SK-N-SH (cell line): ENCODE results near the gene ELOVL3. TPM values are rescaled to one million over a fixed set of nuclear protein-coding genes. Genes with fewer than 3 reads are reported as not detected.

Experiments used
- CTCF ChIA-PET: fragments of 300-600, 350-600 bp; formaldehyde crosslinking; extraction: SDS; loops from one replicate; lab custom pipeline; 2021; lab: Yijun Ruan, JAX
- POLR2A ChIA-PET: fragments of 350-600 bp; sonication (Branson Sonifier 250); formaldehyde crosslinking; extraction: SDS; loops from one replicate; lab custom pipeline; 2020; ENCODE audit warnings: antibody characterized with exemption, inconsistent platforms; lab: Yijun Ruan, JAX
- DNase-seq: peaks from one replicate; pipeline ENCODE4 v3.0.0; 2012
- H2AFZ ChIP-seq: fragments of 200-600 bp; sonication (generic); 2 replicates; pipeline ENCODE4 v1.8.1; 2016; ENCODE audit warnings: antibody characterized with exemption, mild to moderate bottlenecking, low read depth
- H3F3A ChIP-seq: fragments of 200-600 bp; sonication (generic); replicated peaks from 2 replicates; pipeline ENCODE3; 2016; ENCODE audit warnings: antibody characterized with exemption, mild to moderate bottlenecking; ENCODE audit not compliant: insufficient read depth
- H3K27ac ChIP-seq, 2 experiments: fragments of 200-500 bp in 1 of 2; fragments of 200-600 bp in 1 of 2; sonication (Bioruptor generic) in 1 of 2; sonication (generic), shearing (Covaris generic) in 1 of 2; 2 replicates each; pipeline versions ENCODE4 v1.5.1 to v1.6.1; 2014 to 2016; ENCODE audit warnings: low read depth in 2 of 2, inconsistent platforms in 1 of 2, low read length in 1 of 2, mild to moderate bottlenecking in 1 of 2, mixed read lengths in 1 of 2
- H3K27me3 ChIP-seq: fragments of 200-600 bp; sonication (generic), shearing (Covaris generic); 2 replicates; pipeline ENCODE4 v1.6.1; 2016; ENCODE audit warnings: mixed run types; ENCODE audit not compliant: insufficient read depth
- H3K36me3 ChIP-seq, 2 experiments: fragments of 200-500 bp in 1 of 2; fragments of 200-600 bp in 1 of 2; sonication (Bioruptor generic) in 1 of 2; sonication (generic) in 1 of 2; replicated peaks in 1 of 2; 2 replicates each; pipeline versions ENCODE3 to v1.5.1; 2014 to 2016; ENCODE audit warnings: low read length in 1 of 2, mild to moderate bottlenecking in 1 of 2; ENCODE audit not compliant: insufficient read depth in 2 of 2, control insufficient read depth in 1 of 2
- H3K4me1 ChIP-seq, 2 experiments: fragments of 200-500 bp in 1 of 2; fragments of 200-600 bp in 1 of 2; sonication (Bioruptor generic) in 1 of 2; sonication (generic), shearing (Covaris generic) in 1 of 2; 2 replicates each; pipeline versions ENCODE4 v1.5.1 to v1.6.1; 2014 to 2016; ENCODE audit warnings: low read depth in 1 of 2, low read length in 1 of 2, mixed run types in 1 of 2; ENCODE audit not compliant: insufficient read depth in 2 of 2, control insufficient read depth in 1 of 2
- H3K4me2 ChIP-seq: fragments of 200-600 bp; sonication (generic), shearing (Covaris generic); 2 replicates; pipeline ENCODE4 v1.6.1; 2017; ENCODE audit warnings: mixed run types
- H3K4me3 ChIP-seq, 2 experiments: fragments of 200-500 bp in 1 of 2; fragments of 200-600 bp in 1 of 2; sonication (Bioruptor generic) in 1 of 2; sonication (generic), shearing (Covaris generic) in 1 of 2; 2 replicates each; pipeline versions ENCODE4 v1.5.1 to v1.8.1; 2014 to 2016; ENCODE audit warnings: low read depth in 2 of 2, inconsistent platforms in 1 of 2, low read length in 1 of 2, mild to moderate bottlenecking in 1 of 2, mixed read lengths in 1 of 2, moderate library complexity in 1 of 2
- H3K79me2 ChIP-seq: fragments of 200-600 bp; sonication (generic); 2 replicates; pipeline ENCODE4 v1.8.1; 2017; ENCODE audit warnings: mild to moderate bottlenecking; ENCODE audit not compliant: insufficient read depth
- H3K9ac ChIP-seq: fragments of 200-600 bp; sonication (generic); 2 replicates; pipeline ENCODE4 v1.6.1; 2017; ENCODE audit warnings: mixed run types
- H3K9me2 ChIP-seq: fragments of 200-600 bp; sonication (generic); 2 replicates; pipeline ENCODE4 v1.6.1; 2017; ENCODE audit warnings: mixed run types
- H3K9me3 ChIP-seq: fragments of 200-600 bp; sonication (generic); 2 replicates; pipeline ENCODE4 v1.6.1; 2017; ENCODE audit warnings: mixed run types, mild to moderate bottlenecking, moderate library complexity
- H4K20me1 ChIP-seq: fragments of 200-600 bp; sonication (generic); 2 replicates; pipeline ENCODE4 v1.6.1; 2017; ENCODE audit warnings: mild to moderate bottlenecking, mixed run types; ENCODE audit not compliant: insufficient read depth
- NFIC ChIP-seq: IDR thresholded peaks from 2 replicates; pipeline ENCODE4 v1.4.0; 2012; ENCODE audit warnings: borderline replicate concordance
- POLR2AphosphoS5 ChIP-seq: IDR thresholded peaks from 2 replicates; pipeline ENCODE4 v1.6.1; 2012; ENCODE audit warnings: low read depth, low read length
- SMC3 ChIP-seq: IDR thresholded peaks from 2 replicates; pipeline ENCODE4 v1.6.1; 2012; ENCODE audit warnings: low read depth, low read length, improper control_type of control experiment
- TEAD4 ChIP-seq: IDR thresholded peaks from 2 replicates; pipeline ENCODE4 v1.4.0; 2012; ENCODE audit warnings: mild to moderate bottlenecking, borderline replicate concordance; ENCODE audit not compliant: insufficient read depth
- YY1 ChIP-seq: IDR thresholded peaks from 2 replicates; pipeline ENCODE4 v1.4.0; 2012; ENCODE audit warnings: low read depth, mild to moderate bottlenecking
- ZBTB33 ChIP-seq: IDR thresholded peaks from 2 replicates; pipeline ENCODE4 v1.4.0; 2012; ENCODE audit warnings: low read depth, borderline replicate concordance
- WGBS: methylation state at CpG from one replicate; pipeline ENCODE4 v1.1.6; 2017; ENCODE audit warnings: low lambda C conversion rate; 5-methylcytosine and 5-hydroxymethylcytosine counted together
- polyA plus RNA-seq, 3 experiments: library from polyadenylated mRNA; depleted of rRNA; stranded (reverse); fragments of >200 nt; gene quantifications; 2 replicates each; pipeline ENCODE4 v1.2.3, GENCODE V29; 2012
- TF ChIP-seq, protein P1 (sequence below): IDR thresholded peaks from 2 replicates; pipeline ENCODE4 v1.6.1; 2012; ENCODE audit warnings: mild to moderate bottlenecking, low read depth, low read length, moderate library complexity

Gene ELOVL3
- polyA plus RNA-seq, 1 of the 3 experiments (the other 2 are of a cell fraction), result 0.25 TPM

DNA sequence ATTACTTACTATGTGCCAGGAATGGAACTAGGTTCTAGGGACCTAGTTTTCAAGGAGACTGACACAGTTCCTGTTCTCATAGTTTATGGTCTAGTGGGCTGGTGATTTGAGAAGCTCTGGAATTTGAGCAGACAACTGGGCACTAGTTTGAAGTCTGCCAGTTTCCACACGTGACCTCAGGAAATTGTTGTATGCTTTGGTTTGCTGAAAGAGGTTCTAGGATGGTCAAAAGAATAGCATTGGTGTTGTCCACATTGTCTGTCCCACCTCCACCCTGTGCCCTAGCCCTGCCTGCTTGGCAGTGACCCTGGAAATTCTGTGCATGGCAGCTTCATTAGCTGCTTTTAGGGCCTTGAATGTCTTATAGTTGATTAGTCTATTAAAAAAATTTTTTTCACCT, 48.0 kb downstream of the ELOVL3 start:
- Histone ChIP-seq H3K4me2 (no peak overlapping the region), H3K27me3 (no peaks in the 10 kb centered on the region), H3K4me3 (no peak overlapping the region), H3K9me2 (no peaks in the 10 kb centered on the region), H3K9me3 (no peaks in the 10 kb centered on the region), H3K9ac (no peak overlapping the region), H3K4me1 (peaks cover 2 to 3% of the 10 kb centered on the region in 2 experiments; a peak in 2 of 4 replicates), H3K36me3 (peaks cover 0 to 9% of the 10 kb centered on the region in 2 experiments), H3F3A (no peaks in the 10 kb centered on the region)
- DNase-seq, result no peak
- WGBS, result 100% methylated on average over 1 of the region's 1 CpG
- CTCF ChIA-PET, result interaction anchor here (1.4 kb wide), 1 partner anchor 39 kb away, joined by 3 read pairs; no protein-coding TSS in a partner anchor
- TF ChIP-seq TEAD4, result no peak
- TF ChIP-seq, protein P1, sequence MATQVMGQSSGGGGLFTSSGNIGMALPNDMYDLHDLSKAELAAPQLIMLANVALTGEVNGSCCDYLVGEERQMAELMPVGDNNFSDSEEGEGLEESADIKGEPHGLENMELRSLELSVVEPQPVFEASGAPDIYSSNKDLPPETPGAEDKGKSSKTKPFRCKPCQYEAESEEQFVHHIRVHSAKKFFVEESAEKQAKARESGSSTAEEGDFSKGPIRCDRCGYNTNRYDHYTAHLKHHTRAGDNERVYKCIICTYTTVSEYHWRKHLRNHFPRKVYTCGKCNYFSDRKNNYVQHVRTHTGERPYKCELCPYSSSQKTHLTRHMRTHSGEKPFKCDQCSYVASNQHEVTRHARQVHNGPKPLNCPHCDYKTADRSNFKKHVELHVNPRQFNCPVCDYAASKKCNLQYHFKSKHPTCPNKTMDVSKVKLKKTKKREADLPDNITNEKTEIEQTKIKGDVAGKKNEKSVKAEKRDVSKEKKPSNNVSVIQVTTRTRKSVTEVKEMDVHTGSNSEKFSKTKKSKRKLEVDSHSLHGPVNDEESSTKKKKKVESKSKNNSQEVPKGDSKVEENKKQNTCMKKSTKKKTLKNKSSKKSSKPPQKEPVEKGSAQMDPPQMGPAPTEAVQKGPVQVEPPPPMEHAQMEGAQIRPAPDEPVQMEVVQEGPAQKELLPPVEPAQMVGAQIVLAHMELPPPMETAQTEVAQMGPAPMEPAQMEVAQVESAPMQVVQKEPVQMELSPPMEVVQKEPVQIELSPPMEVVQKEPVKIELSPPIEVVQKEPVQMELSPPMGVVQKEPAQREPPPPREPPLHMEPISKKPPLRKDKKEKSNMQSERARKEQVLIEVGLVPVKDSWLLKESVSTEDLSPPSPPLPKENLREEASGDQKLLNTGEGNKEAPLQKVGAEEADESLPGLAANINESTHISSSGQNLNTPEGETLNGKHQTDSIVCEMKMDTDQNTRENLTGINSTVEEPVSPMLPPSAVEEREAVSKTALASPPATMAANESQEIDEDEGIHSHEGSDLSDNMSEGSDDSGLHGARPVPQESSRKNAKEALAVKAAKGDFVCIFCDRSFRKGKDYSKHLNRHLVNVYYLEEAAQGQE, result no peak
- TF ChIP-seq YY1, result no peak
- TF ChIP-seq ZBTB33, result no peak
- TF ChIP-seq SMC3, result no peak
- TF ChIP-seq, all 33 proteins: peak for 0
- Histone ChIP-seq H3K79me2 (peaks cover 93% of the 10 kb centered on the region), H3K27ac (no peak overlapping the region), H4K20me1 (peaks cover 33% of the 10 kb centered on the region), H2AFZ (no peak overlapping the region)
- POLR2A ChIA-PET, result no interaction called here

GRCh38 chr10:102275343-102275742, 49.2 kb downstream of the ELOVL3 start:
- H3K79me2 ChIP-seq, result peaks cover 89% of the 10 kb centered on the region
- H3K27ac ChIP-seq, result no peak overlapping the region
- H4K20me1 ChIP-seq, result peaks cover 41% of the 10 kb centered on the region
- no peak for DNase-seq
- no peaks in the 10 kb centered on the region for H3K9me3 ChIP-seq
- no peak overlapping the region for H3K4me3 ChIP-seq
- H2AFZ ChIP-seq, result no peak overlapping the region
- H3F3A ChIP-seq, result peaks cover 6% of the 10 kb centered on the region
- WGBS, result 98% methylated on average over 2 of the region's 2 CpGs
- H3K9ac ChIP-seq, result no peak overlapping the region
- H3K4me2 ChIP-seq, result no peak overlapping the region
- peaks cover 3 to 6% of the 10 kb centered on the region in 2 experiments; a peak in 2 of 4 replicates for H3K4me1 ChIP-seq
- ChIA-PET CTCF (interaction anchor here (0.9 to 1.2 kb wide), 3 partner anchors 26 to 105 kb away, joined by 3 to 5 read pairs (median 4); no protein-coding TSS in a partner anchor), POLR2A (no interaction called here)
- H3K9me2 ChIP-seq, result no peaks in the 10 kb centered on the region
- H3K36me3 ChIP-seq, result peaks cover 0 to 9% of the 10 kb centered on the region in 2 experiments
- TF ChIP-seq NFIC (no peak), POLR2AphosphoS5 (no peak)
- H3K27me3 ChIP-seq, result no peaks in the 10 kb centered on the region
